Measurements from ENCODE around the gene DQX1. TPM values are rescaled to one million over a fixed set of nuclear protein-coding genes. Genes with fewer than 3 reads are reported as not detected.

DQX1 gene
- total and polyA plus RNA-seq, 9 of the 15 experiments (the other 6 are each of a cell fraction or from before 2014, with no cell fraction given), result 0.04 to 0.38 (median 0.18) TPM; not detected in 1

- Histone ChIP-seq H4K20me1 (replicated peaks; ENCODE audit: control insufficient read depth, insufficient read depth, low read length) (no peaks in the 10 kb centered on the region), H3K9ac (ENCODE audit: insufficient read depth in 1 of 2, low read depth in 2 of 2, low read length in 2 of 2) (no peak overlapping the region), H3K9me1 (ENCODE audit: control insufficient read depth, insufficient read depth, low read length) (no peaks in the 10 kb centered on the region), H3K4me1 (replicated peaks in 1 of 2; ENCODE audit: control insufficient read depth in 2 of 2, insufficient read depth in 2 of 2, low read length in 2 of 2) (peaks cover 0 to 3% of the 10 kb centered on the region in 2 experiments; a peak in 2 of 5 replicates), H3K27me3 (ENCODE audit: control insufficient read depth in 2 of 2, insufficient read depth in 2 of 2, low read length in 2 of 2) (peaks cover 0 to 6% of the 10 kb centered on the region in 2 experiments; a peak in 2 of 5 replicates), H3K9me3 (replicated peaks; ENCODE audit: control insufficient read depth, insufficient read depth, low read depth, low read length) (no peaks in the 10 kb centered on the region), H3K36me3 (ENCODE audit: control insufficient read depth, insufficient read depth, low read length) (no peaks in the 10 kb centered on the region), H2AFZ (ENCODE audit: low read depth, low read length) (no peak overlapping the region), H3K4me3 (no peak overlapping the region), H3K79me2 (ENCODE audit: control insufficient read depth, insufficient read depth, low read length) (no peaks in the 10 kb centered on the region), H3K27ac (ENCODE audit: extremely low read depth, low read depth, low read length) (no peak overlapping the region), H3K4me2 (ENCODE audit: insufficient read depth, low read length) (no peak overlapping the region)
- ATAC-seq (no peak), FAIRE-seq (no peak), DNase-seq (ENCODE audit: extremely low read depth in 1 of 4, low spot score in 3 of 4) (no peak)
- in situ Hi-C loops (cut with MboI), result no loop called here
- BruUV-seq (replicated peaks), result no TSS peak
- intact Hi-C loops (cut with micrococcal nuclease), result no loop called here
- TF ChIP-seq TCF7L2 (IDR thresholded peaks at IDR 0.05; ENCODE audit: low read depth, low read length), result no peak
- TF ChIP-seq ZNF589 (CRISPR knock-in tag; IDR thresholded peaks at IDR 0.05; ENCODE audit: low read depth), result no peak
- no peak for TF ChIP-seq BRF2 (IDR thresholded peaks at IDR 0.05; ENCODE audit: borderline replicate concordance, insufficient read depth, insufficient read length)
- TF ChIP-seq BCL6 (CRISPR knock-in tag; IDR thresholded peaks at IDR 0.05), result no peak
- ChIA-PET POLR2A (interaction anchor here (0.6 to 1.1 kb wide), 3 partner anchors 12 to 101 kb away, joined by 3 read pairs; partner anchors contain the start of gene MOGS), CTCF (ENCODE audit: low intra/inter-chr PET ratio) (no interaction called here)
Measured at GRCh38 chr2:74566754-74567085, 40.7 kb upstream of the DQX1 start.

Data from K562 (cell line).